Measurements from ENCODE around the gene EPHA10. TPM values are rescaled to one million over a fixed set of nuclear protein-coding genes. Genes with fewer than 3 reads are reported as not detected.

Gene EPHA10
- total and polyA plus RNA-seq, 10 donors = 0.02 to 0.43 (median 0.10) TPM; not detected in 3

DNA sequence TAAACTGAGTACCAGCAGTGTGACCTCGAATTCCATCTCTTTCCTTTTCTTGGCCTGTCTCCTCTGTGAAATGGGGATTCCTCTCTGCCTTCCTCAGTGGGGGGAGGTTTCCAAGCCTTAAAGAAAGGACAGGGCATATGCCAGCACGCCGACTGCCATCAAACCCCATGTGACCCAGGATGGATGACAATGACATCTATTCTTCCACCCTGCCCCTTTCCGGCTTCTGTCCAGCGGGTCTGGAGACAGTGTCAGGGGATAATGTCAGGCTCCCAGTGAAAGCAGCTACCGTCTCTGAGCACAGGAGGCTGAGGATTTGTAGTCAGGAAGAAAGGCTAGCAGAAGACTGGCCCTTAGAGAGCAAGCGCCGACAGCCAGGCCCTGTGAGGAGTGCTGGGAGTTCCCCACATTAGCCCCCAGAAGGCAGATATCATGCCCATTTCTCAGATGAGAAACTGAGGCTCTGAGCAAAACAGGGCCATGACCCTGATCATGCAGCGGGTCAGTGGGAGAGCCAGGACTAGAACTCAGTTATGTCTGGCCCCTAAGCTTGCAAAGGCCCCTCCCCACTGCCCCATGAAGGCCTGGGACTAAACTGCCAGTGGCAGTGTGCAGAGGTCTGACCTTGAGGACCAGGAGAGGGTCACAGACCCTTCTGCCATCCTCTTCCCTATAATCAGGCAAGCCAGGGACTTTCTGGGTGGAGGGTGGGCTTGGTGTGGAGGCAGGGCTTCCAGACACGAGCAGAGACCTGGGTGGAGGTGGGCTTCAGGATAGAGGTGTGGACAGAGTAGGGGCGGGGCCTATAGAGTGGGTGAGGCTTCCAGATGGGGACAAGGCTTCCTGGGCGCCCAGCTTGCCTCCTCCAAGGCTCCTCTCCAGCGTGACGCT is 42.5 kb downstream of the EPHA10 start:
- Histone ChIP-seq H3K4me3 (no peak overlapping the region), H3K27ac (no peak overlapping the region), H3K27me3 (replicated peaks in 1 of 7) (peaks cover 0 to 55% (median 0%) of the 10 kb centered on the region in 7 donors), H3K36me3 (no peaks in the 10 kb centered on the region), H3K4me1 (no peaks in the 10 kb centered on the region), H3K9me3 (no peaks in the 10 kb centered on the region)
- TF ChIP-seq CTCF (IDR thresholded peaks at IDR 0.05 in 8 of 11, conservative IDR thresholded peaks at IDR 0.05 in 3 of 11) (no peak), POLR2AphosphoS5 (IDR thresholded peaks at IDR 0.05) (no peak), POLR2A (IDR thresholded peaks at IDR 0.05) (no peak)
- 82 to 91% (median 84%) methylated on average over 12 to 14 of the region's 14 CpGs for WGBS, 5 donors
- DNase-seq = no peak
- intact Hi-C loops (cut with DNase I; ENCODE audit: low total_unique reads) = no loop called here

DNA sequence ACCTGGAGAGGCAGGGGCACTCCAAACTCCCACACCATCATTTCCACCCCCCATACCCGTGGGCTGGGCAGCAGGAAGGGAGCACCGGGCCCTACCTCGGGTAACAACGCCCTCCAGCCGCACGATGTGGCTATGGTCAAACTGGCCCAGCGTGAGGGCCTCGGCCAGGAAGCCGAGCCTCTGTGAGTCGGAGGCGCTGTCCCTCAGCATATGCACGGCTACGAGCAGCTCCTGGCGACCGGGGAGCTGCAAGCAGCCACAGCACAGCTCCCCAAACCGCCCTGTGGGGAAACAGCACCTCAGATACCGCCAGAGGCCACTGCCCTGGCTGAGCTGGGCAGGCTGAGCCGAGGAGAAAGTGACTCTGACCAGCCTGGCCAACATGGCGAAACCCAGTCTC is 43.4 kb downstream of the EPHA10 start:
- intact Hi-C loops (cut with DNase I; ENCODE audit: low total_unique reads) = no loop called here
- H3K36me3 ChIP-seq = no peaks in the 10 kb centered on the region
- no peak for DNase-seq
- TF ChIP-seq POLR2A (IDR thresholded peaks at IDR 0.05) (no peak), POLR2AphosphoS5 (IDR thresholded peaks at IDR 0.05) (no peak), CTCF (IDR thresholded peaks at IDR 0.05 in 8 of 11, conservative IDR thresholded peaks at IDR 0.05 in 3 of 11) (no peak)
- no peaks in the 10 kb centered on the region for H3K4me1 ChIP-seq
- H3K27me3 ChIP-seq (replicated peaks in 1 of 7) = peaks cover 0 to 51% (median 0%) of the 10 kb centered on the region in 7 donors
- H3K4me3 ChIP-seq = no peak overlapping the region
- WGBS, 5 donors = 61 to 72% (median 70%) methylated on average over 16 to 19 of the region's 19 CpGs
- H3K9me3 ChIP-seq = no peaks in the 10 kb centered on the region
- H3K27ac ChIP-seq = no peak overlapping the region

- Histone ChIP-seq H3K36me3 (no peaks in the 10 kb centered on the region), H3K27me3 (replicated peaks in 1 of 7) (peaks cover 0 to 40% (median 0%) of the 10 kb centered on the region in 7 donors), H3K9me3 (no peaks in the 10 kb centered on the region), H3K4me1 (no peaks in the 10 kb centered on the region), H3K4me3 (no peak overlapping the region), H3K27ac (no peak overlapping the region)
- TF ChIP-seq POLR2AphosphoS5 (IDR thresholded peaks at IDR 0.05) (no peak), CTCF (IDR thresholded peaks at IDR 0.05 in 8 of 11, conservative IDR thresholded peaks at IDR 0.05 in 3 of 11) (no peak), POLR2A (IDR thresholded peaks at IDR 0.05) (no peak)
- DNase-seq = no peak
- WGBS, 5 donors = 74 to 86% (median 83%) methylated on average over 19 to 22 of the region's 22 CpGs
- intact Hi-C loops (cut with DNase I; ENCODE audit: low total_unique reads) = no loop called here
These were observed 44.4 kb downstream of the EPHA10 start for GRCh38 chr1:37720231-37721130.

Measured in spleen (tissue), 11 donors.